Left colon (tissue), 2 donors: ENCODE measurements around the gene FSTL1. TPM values are rescaled to one million over a fixed set of nuclear protein-coding genes. Genes with fewer than 3 reads are reported as not detected.
A peak's percentile ranks its signal among the peaks of the same experiment; 100 is the strongest.

Source experiments
- ATAC-seq: fragments of 200-7000 bp; cut with Tn5 transposase; one replicate; pipeline ENCODE4 v1.9.1; 2020; ENCODE audit warnings: mild to moderate bottlenecking, moderate library complexity
- DNase-seq, 2 donors: peaks; one replicate each; pipeline ENCODE4 v3.0.0-alpha.2; 2020
- intact Hi-C, 2 donors: fragments of 100-400 bp; cut with DNase I in 1 of 2; cut with micrococcal nuclease in 1 of 2; formaldehyde crosslinking; loops; one replicate each; pipeline versions ENCODE4 v1.11.2 to v1.14.0; 2022; cut with DNase I, micrococcal nuclease
- total RNA-seq, 2 donors: library from RNA; stranded (reverse); fragmentation: NEBNext Ultra II Directional; extraction: Animal tissue kit (Norgen Biotek cat#: 25700); gene quantifications; one replicate each; pipeline ENCODE4 v1.2.1, GENCODE V29; 2021
- donor health status: DM: no; HTN: no; CAD: no.
- donor health status: DM: yes; HTN: yes; CAD: no.

Gene FSTL1
- total RNA-seq, 2 donors from 2014 or later, result 34.4 to 61.7 TPM

- ATAC-seq (no peak), DNase-seq (no peak)
- intact Hi-C loops, result no loop called here
Observed at GRCh38 chr3:120424506-120424905, 26.3 kb downstream of the FSTL1 start.

GRCh38 chr3:120423432-120423831 lies 27.4 kb downstream of the FSTL1 start:
- no peak for DNase-seq
- ATAC-seq, result no peak
- intact Hi-C loops, result no loop called here

- no peak for DNase-seq
- no peak for ATAC-seq
- intact Hi-C loops, result no loop called here
Observed at GRCh38 chr3:120421926-120422325, 28.9 kb downstream of the FSTL1 start.

GRCh38 chr3:120420928-120421551 lies 29.8 kb downstream of the FSTL1 start:
- ATAC-seq (no peak), DNase-seq (no peak)
- intact Hi-C loops, result no loop called here

GRCh38 chr3:120420360-120420759 lies 30.4 kb downstream of the FSTL1 start:
- DNase-seq, result no peak
- ATAC-seq, result no peak
- intact Hi-C loops, result no loop called here

- DNase-seq, result no peak
- no peak for ATAC-seq
- intact Hi-C loops, result loop anchor here in 1 of 2 donors (5.0 kb wide), 1 partner anchor 138 kb away; no protein-coding TSS in a partner anchor
Observed at GRCh38 chr3:120419797-120420196, 31.0 kb downstream of the FSTL1 start.

- intact Hi-C loops, result loop anchor here in 1 of 2 donors (5.0 kb wide), 1 partner anchor 138 kb away; no protein-coding TSS in a partner anchor
- DNase-seq (peak; percentile 52 to 61), ATAC-seq (peak; percentile 74)
Observed at GRCh38 chr3:120418866-120419490, 31.8 kb downstream of the FSTL1 start.

GRCh38 chr3:120418446-120418845 lies 32.3 kb downstream of the FSTL1 start:
- ATAC-seq (peak; percentile 0), DNase-seq (no peak)
- intact Hi-C loops, result loop anchor here in 1 of 2 donors (5.0 kb wide), 1 partner anchor 139 kb away; no protein-coding TSS in a partner anchor

- DNase-seq (peak; percentile 92 to 93), ATAC-seq (peak; percentile 94)
- intact Hi-C loops, result loop anchor here in 1 of 2 donors (2.0 to 5.0 kb wide), 2 partner anchors 140 to 173 kb away; no protein-coding TSS in a partner anchor
Observed at GRCh38 chr3:120417272-120417911, 33.4 kb downstream of the FSTL1 start.

- DNase-seq (no peak), ATAC-seq (peak; percentile 2)
- intact Hi-C loops, result loop anchor here in 1 of 2 donors (2.0 to 5.0 kb wide), 2 partner anchors 140 to 172 kb away; no protein-coding TSS in a partner anchor
Observed at GRCh38 chr3:120416868-120417267, 33.9 kb downstream of the FSTL1 start.

- intact Hi-C loops, result loop anchor here in 1 of 2 donors (2.0 to 5.0 kb wide), 2 partner anchors 142 to 171 kb away; no protein-coding TSS in a partner anchor
- no peak for ATAC-seq
- no peak for DNase-seq
Observed at GRCh38 chr3:120415756-120416155, 35.0 kb downstream of the FSTL1 start.

GRCh38 chr3:120410541-120410940 lies 40.3 kb downstream of the FSTL1 start:
- ATAC-seq (no peak), DNase-seq (no peak)
- intact Hi-C loops, result no loop called here

GRCh38 chr3:120410116-120410515 lies 40.7 kb downstream of the FSTL1 start:
- no peak for DNase-seq
- no peak for ATAC-seq
- intact Hi-C loops, result no loop called here

- DNase-seq (no peak), ATAC-seq (peak; percentile 54)
- intact Hi-C loops, result no loop called here
Observed at GRCh38 chr3:120407508-120408287, 43.1 kb downstream of the FSTL1 start.

- DNase-seq (no peak), ATAC-seq (no peak)
- intact Hi-C loops, result no loop called here
Observed at GRCh38 chr3:120404876-120405275, 45.9 kb downstream of the FSTL1 start.

- ATAC-seq, result no peak
- intact Hi-C loops, result no loop called here
- no peak for DNase-seq
Observed at GRCh38 chr3:120402257-120402656, 48.5 kb downstream of the FSTL1 start.

GRCh38 chr3:120399372-120399771 lies 51.4 kb downstream of the FSTL1 start:
- intact Hi-C loops, result no loop called here

GRCh38 chr3:120396469-120396868 lies 54.3 kb downstream of the FSTL1 start:
- DNase-seq (no peak), ATAC-seq (no peak)
- intact Hi-C loops, result no loop called here

More at GRCh38 chr3:120399372-120399771, 51.4 kb downstream of the FSTL1 start:
- DNase-seq (no peak), ATAC-seq (no peak)

GRCh38 chr3:120394347-120394746 lies 56.4 kb downstream of the FSTL1 start:
- DNase-seq, result no peak
- no peak for ATAC-seq
- intact Hi-C loops, result no loop called here
